A673 (cell line): ENCODE data around the gene HAUS7. TPM values are rescaled to one million over a fixed set of nuclear protein-coding genes. Genes with fewer than 3 reads are reported as not detected.
A peak's percentile ranks its signal among the peaks of the same experiment; 100 is the strongest.

ENCODE experiments used
- BruUV-seq: library from RNA; stranded (reverse); fragments of 400-500 nt; replicated peaks from 2 replicates; lab custom pipeline; 2021; lab: Mats Ljungman, UMichigan
- CTCF ChIA-PET: fragments of 300-600 bp; sonication (Branson Sonifier 250); formaldehyde crosslinking; loops from one replicate; lab custom pipeline; 2022; ENCODE audit warnings: antibody characterized with exemption; lab: Charles Lee
- POLR2A ChIA-PET: fragments of 300-600 bp; sonication (Branson Sonifier 250); formaldehyde crosslinking; loops from one replicate; lab custom pipeline; 2022; ENCODE audit warnings: antibody characterized with exemption; ENCODE audit not compliant: low non-redundant PET; lab: Charles Lee
- DNase-seq: peaks from one replicate; pipeline ENCODE4 v3.0.0-alpha.2; 2015; ENCODE audit warnings: low spot score
- H3K27ac ChIP-seq: fragments of 200-600 bp; sonication (generic); 2 replicates; pipeline ENCODE4 v1.5.1; 2016; ENCODE audit warnings: mixed run types, low read depth, mild to moderate bottlenecking, mixed read lengths, antibody characterized with exemption, low read length; ENCODE audit not compliant: poor library complexity, severe bottlenecking
- H3K27me3 ChIP-seq: fragments of 200-600 bp; sonication (generic); replicated peaks from 2 replicates; pipeline ENCODE4 v1.6.1; 2017; ENCODE audit warnings: mixed run types, low read depth, mild to moderate bottlenecking, mixed read lengths, antibody characterized with exemption, low read length; ENCODE audit not compliant: insufficient read depth, poor library complexity
- H3K36me3 ChIP-seq: fragments of 200-600 bp; sonication (generic); 2 replicates; pipeline ENCODE4 v1.6.1; 2016; ENCODE audit warnings: mixed run types, mild to moderate bottlenecking, mixed read lengths, antibody characterized with exemption, low read length; ENCODE audit not compliant: insufficient read depth, poor library complexity, severe bottlenecking
- H3K4me1 ChIP-seq: fragments of 200-600 bp; sonication (generic); 2 replicates; pipeline ENCODE4 v1.6.1; 2017; ENCODE audit warnings: mixed run types, mild to moderate bottlenecking, mixed read lengths, antibody characterized with exemption, low read length; ENCODE audit not compliant: insufficient read depth, poor library complexity, severe bottlenecking
- H3K4me3 ChIP-seq: fragments of 200-600 bp; sonication (generic); 2 replicates; pipeline ENCODE4 v1.5.1; 2016; ENCODE audit warnings: low read depth, mixed run types, mild to moderate bottlenecking, mixed read lengths, low read length; ENCODE audit not compliant: poor library complexity, severe bottlenecking
- H3K9me3 ChIP-seq: fragments of 200-600 bp; sonication (generic); 2 replicates; pipeline ENCODE4 v1.6.1; 2016; ENCODE audit warnings: mixed run types, low read depth, mild to moderate bottlenecking, mixed read lengths, antibody characterized with exemption, low read length; ENCODE audit not compliant: poor library complexity, severe bottlenecking
- CTCF ChIP-seq: fragments of 300-800, 200-600 bp; sonication (generic); conservative IDR thresholded peaks from 2 replicates; pipeline ENCODE4 v1.5.1; 2017; ENCODE audit warnings: low read depth, mild to moderate bottlenecking, antibody characterized with exemption, low read length, moderate library complexity, mixed read lengths
- EZH2 ChIP-seq: fragments of 200-600 bp; sonication (generic); IDR thresholded peaks from 2 replicates; pipeline ENCODE4 v1.6.1; 2017; ENCODE audit warnings: borderline replicate concordance, low read depth, mild to moderate bottlenecking, mixed read lengths, antibody characterized with exemption, low read length; ENCODE audit not compliant: poor library complexity, severe bottlenecking
- intact Hi-C: fragments of 100-400 bp; cut with micrococcal nuclease; formaldehyde crosslinking; loops from one replicate; pipeline ENCODE4 v1.10.0; 2022; ENCODE audit not compliant: unreplicated experiment
- total RNA-seq: library from RNA; stranded (reverse); gene quantifications from 2 replicates; pipeline ENCODE4 v1.2.3, GENCODE V29; 2021

HAUS7 gene
- total RNA-seq, 1 experiment from 2014 or later = 75.3 TPM

DNA sequence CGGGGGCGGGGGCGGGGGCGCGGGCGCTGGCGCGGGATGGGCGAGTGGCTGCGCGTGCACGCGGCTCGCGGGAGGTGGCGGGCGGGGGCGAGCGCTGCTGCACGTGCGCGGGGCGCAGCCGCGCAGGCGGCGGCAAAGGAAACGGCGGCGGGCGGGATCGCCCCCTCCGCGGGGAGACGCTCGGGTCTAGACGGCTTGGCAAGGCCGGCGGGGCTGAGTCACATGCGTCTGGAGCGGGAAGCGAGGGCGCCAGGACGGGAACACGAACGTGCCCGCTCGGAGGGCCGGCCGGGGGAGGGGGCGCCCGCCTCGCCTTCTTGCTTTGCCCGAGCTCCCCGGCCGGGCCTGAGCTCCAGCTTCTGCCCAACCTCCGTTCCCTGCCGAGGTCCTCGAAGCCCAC lies 4.3 kb upstream of the HAUS7 start:
- Histone ChIP-seq H3K27me3 (no peaks in the 10 kb centered on the region), H3K4me3 (no peak overlapping the region), H3K4me1 (peaks cover 31% of the 10 kb centered on the region), H3K9me3 (no peaks in the 10 kb centered on the region), H3K36me3 (no peaks in the 10 kb centered on the region), H3K27ac (no peak overlapping the region)
- no TSS peak for BruUV-seq
- intact Hi-C loops = no loop called here
- CTCF ChIA-PET = no interaction called here
- POLR2A ChIA-PET = no interaction called here
- no peak for TF ChIP-seq EZH2
- no peak for TF ChIP-seq CTCF
- peak; percentile 18 for DNase-seq

DNA sequence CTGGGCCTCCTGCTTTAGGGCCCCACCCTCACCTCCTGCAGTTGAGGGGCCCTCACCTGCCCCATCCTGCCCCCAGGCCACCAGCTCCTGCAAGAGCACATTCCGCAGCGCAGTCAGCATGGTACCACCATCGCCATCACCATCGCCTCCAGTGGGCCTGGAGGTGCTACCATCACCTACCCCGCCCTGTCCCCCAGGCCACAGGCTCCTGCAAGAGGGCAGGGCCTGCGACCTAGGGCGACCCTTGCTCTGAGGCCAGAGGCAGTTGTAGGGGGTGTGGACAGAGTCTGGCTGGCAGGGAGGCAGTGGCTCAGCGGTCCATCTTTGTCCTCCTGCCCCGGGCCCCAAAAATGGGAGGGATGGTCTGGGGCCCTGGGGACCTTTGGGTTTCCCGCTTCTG lies 3.9 kb upstream of the HAUS7 start:
- peaks cover 31% of the 10 kb centered on the region for H3K4me1 ChIP-seq
- intact Hi-C loops = no loop called here
- no peaks in the 10 kb centered on the region for H3K36me3 ChIP-seq
- H3K4me3 ChIP-seq = no peak overlapping the region
- no peak for TF ChIP-seq CTCF
- TF ChIP-seq EZH2 = no peak
- BruUV-seq = no TSS peak
- POLR2A ChIA-PET = no interaction called here
- H3K27ac ChIP-seq = no peak overlapping the region
- H3K27me3 ChIP-seq = no peaks in the 10 kb centered on the region
- CTCF ChIA-PET = no interaction called here
- no peak for DNase-seq
- H3K9me3 ChIP-seq = no peaks in the 10 kb centered on the region

DNA sequence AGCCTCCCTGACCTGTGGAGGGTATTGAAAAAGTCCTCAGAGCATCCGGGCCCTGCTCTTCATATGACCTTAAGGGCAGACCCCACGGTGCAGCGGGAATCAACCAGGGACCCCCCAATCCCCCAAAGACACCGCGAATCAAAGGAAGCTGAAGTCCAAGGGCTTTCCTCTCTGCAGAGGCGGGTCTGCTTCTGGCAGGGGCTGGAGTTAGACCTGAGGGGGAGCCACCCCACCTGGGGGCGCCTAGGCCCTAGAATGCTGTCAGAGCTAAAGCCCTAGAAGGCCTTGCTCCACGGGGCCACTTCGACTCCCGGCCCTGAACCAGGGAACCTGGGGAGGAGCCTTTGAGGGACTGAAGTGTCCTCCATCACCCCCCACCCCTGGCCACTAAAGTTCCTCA lies 2.8 kb upstream of the HAUS7 start:
- intact Hi-C loops = no loop called here
- CTCF ChIA-PET = no interaction called here
- POLR2A ChIA-PET = no interaction called here

More for the DNA sequence above, 2.8 kb upstream of the HAUS7 start:
- BruUV-seq = no TSS peak
- H3K9me3 ChIP-seq = no peaks in the 10 kb centered on the region
- H3K4me3 ChIP-seq = no peak overlapping the region
- H3K4me1 ChIP-seq = peaks cover 30% of the 10 kb centered on the region
- DNase-seq = no peak
- TF ChIP-seq EZH2 (no peak), CTCF (no peak)
- no peaks in the 10 kb centered on the region for H3K27me3 ChIP-seq
- no peak overlapping the region for H3K27ac ChIP-seq
- H3K36me3 ChIP-seq = no peaks in the 10 kb centered on the region
